Cardiac fibroblast (primary cell): ENCODE measurements around the gene ADRA1B.
A peak's percentile ranks its signal among the peaks of the same experiment; 100 is the strongest.
"Not testable (repeated sequence)": the region's sequence is repeated elsewhere in the genome, so short reads cannot be mapped to it uniquely, and the experiment has no call there.

ENCODE experiments used
- DNase-seq, 2 donors: peaks; one replicate each; pipeline versions ENCODE4 v3.0.0 to v3.0.0-alpha.2; 2010; ENCODE audit warnings: low read depth in 2 of 2
- H3K4me3 ChIP-seq, 2 donors: replicated peaks in 1 of 2; 1 replicate in 1 of 2; 2 replicates in 1 of 2; pipeline ENCODE4 v1.5.1; 2011; ENCODE audit warnings: low read depth in 2 of 2, low read length in 2 of 2, mild to moderate bottlenecking in 2 of 2, moderate library complexity in 1 of 2
- CTCF ChIP-seq: IDR thresholded peaks from one replicate; pipeline ENCODE4 v1.5.1; 2011; ENCODE audit warnings: low read depth, mild to moderate bottlenecking, low read length, inconsistent platforms

The ADRA1B gene

GRCh38 chr5:159962214-159962613 is 45.9 kb downstream of the ADRA1B start:
- no peak for TF ChIP-seq CTCF
- H3K4me3 ChIP-seq: no peak overlapping the region
- no peak for DNase-seq

DNA sequence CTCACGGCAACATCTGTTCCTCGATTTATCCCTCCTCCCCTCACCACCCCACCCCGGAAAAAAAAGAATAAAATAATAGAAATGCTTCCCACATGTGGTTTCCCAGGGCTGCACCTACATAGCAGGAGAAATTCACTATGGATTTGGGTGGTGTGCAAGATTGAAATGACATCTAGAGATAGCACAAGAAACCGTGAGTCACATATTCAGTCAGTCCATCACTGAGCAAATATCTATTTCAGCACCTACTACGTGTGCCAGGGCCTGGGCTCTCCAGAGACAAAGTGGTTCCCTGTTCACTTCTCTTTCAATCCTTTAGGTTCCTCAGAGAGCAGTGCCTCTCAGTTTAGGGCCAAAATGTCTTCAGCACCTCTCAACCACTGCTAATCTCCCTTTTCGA is 47.7 kb downstream of the ADRA1B start:
- DNase-seq: no peak
- TF ChIP-seq CTCF: no peak
- H3K4me3 ChIP-seq: no peak overlapping the region

DNA sequence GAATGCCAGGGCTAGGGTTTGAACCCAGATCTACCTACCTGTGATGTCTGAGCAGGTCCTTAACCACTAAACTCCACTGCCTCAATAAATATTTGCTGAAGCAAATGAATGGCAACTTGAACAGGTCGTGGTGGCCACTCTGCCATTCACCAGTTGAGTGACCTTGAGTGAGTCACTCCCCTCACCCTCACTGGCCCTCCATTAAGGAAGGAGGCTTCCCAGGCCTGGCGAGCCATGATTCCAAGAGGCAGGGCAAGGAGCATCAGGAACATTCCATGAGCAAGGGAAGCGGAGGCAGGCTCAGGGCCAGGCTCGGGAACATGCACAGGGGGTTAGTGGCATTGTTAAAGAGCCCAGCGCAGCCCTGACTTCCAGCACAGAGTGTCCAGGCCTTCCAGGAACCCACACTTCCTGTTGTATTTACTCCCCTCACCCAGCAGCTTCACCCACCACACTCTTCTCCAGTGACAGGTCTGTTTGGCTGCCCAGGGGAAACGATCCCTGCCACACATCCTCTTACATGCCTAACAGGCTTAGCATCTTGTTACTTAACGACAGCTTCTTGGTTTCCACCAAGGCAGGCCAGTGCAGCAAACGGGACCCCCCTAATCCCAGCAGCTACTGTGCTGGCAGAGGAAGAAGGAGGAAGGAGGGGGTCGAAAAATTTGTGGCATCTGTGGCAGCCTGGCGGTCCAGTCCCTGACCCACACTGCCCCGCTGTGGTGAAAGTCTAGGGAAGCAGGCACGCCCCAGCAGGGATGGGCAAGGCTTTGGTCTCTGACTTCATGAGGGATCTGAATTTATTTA is 49.0 kb downstream of the ADRA1B start:
- DNase-seq: peak; percentile 71 to 73
- H3K4me3 ChIP-seq: no peak overlapping the region
- TF ChIP-seq CTCF: peak; percentile 71

GRCh38 chr5:159965838-159966128 is 49.5 kb downstream of the ADRA1B start:
- H3K4me3 ChIP-seq, DNase-seq: not testable (repeated sequence)

DNA sequence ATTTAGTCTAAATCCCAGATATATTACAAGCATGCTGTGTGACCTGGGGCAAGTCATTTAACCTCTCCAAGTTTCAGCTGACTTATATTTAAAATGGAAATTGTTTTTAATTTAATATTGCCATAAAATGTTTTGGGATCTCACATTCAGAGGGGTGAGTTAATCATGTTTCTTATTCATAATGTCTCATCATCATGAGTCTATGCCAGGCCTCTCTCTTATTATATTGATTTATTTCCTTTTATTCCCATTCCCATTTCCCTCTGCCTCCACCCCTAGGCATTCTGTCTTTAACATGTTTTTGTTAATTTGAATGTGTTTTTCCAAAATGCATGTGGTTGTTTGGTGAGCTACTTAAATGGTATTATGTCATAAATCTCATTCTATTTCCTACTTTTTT is 53.7 kb downstream of the ADRA1B start:
- no peak for TF ChIP-seq CTCF
- peak in 1 of 2 donors; percentile 29 for DNase-seq

GRCh38 chr5:159971038-159971437 is 54.8 kb downstream of the ADRA1B start:
- peak; percentile 36 to 80 for DNase-seq
- no peak overlapping the region for H3K4me3 ChIP-seq
- TF ChIP-seq CTCF: no peak

More for the DNA sequence above, 53.7 kb downstream of the ADRA1B start:
- H3K4me3 ChIP-seq: no peak overlapping the region

- H3K4me3 ChIP-seq: no peak overlapping the region
- no peak for TF ChIP-seq CTCF
- DNase-seq: no peak
These were observed 55.2 kb downstream of the ADRA1B start for GRCh38 chr5:159971514-159971913.
